Activated T-helper 1 cell treated with Interleukin-2 at 50 U/mL for 16 hours (primary cell): ENCODE results near the gene SLC6A6.

Experiments
- DNase-seq: peaks from one replicate; pipeline ENCODE4 v3.0.0-alpha.2; 2020; ENCODE audit warnings: low read depth

SLC6A6 gene

GRCh38 chr3:14470461-14470860 is 68.1 kb downstream of the SLC6A6 start:
- no peak for DNase-seq

- DNase-seq, result no peak
These were observed 68.6 kb downstream of the SLC6A6 start for GRCh38 chr3:14471016-14471415.

GRCh38 chr3:14471690-14472089 is 69.3 kb downstream of the SLC6A6 start:
- DNase-seq, result no peak

GRCh38 chr3:14472471-14473351 is 70.3 kb downstream of the SLC6A6 start:
- DNase-seq, result no peak

- no peak for DNase-seq
These were observed 71.0 kb downstream of the SLC6A6 start for GRCh38 chr3:14473411-14473891.

- DNase-seq, result no peak
These were observed 72.1 kb downstream of the SLC6A6 start for GRCh38 chr3:14474363-14475081.

- no peak for DNase-seq
These were observed 73.2 kb downstream of the SLC6A6 start for GRCh38 chr3:14475621-14476020.

GRCh38 chr3:14476583-14477265 is 74.3 kb downstream of the SLC6A6 start:
- no peak for DNase-seq

- DNase-seq, result no peak
These were observed 75.0 kb downstream of the SLC6A6 start for GRCh38 chr3:14477311-14477935.

GRCh38 chr3:14478956-14479550 is 76.6 kb downstream of the SLC6A6 start:
- DNase-seq, result no peak

GRCh38 chr3:14479591-14479990 is 77.2 kb downstream of the SLC6A6 start:
- no peak for DNase-seq

GRCh38 chr3:14480207-14481017 is 78.0 kb downstream of the SLC6A6 start:
- no peak for DNase-seq

GRCh38 chr3:14481018-14481645 is 78.7 kb downstream of the SLC6A6 start:
- DNase-seq, result no peak

GRCh38 chr3:14481646-14482036 is 79.2 kb downstream of the SLC6A6 start:
- no peak for DNase-seq

GRCh38 chr3:14482271-14482721 is 79.9 kb downstream of the SLC6A6 start:
- no peak for DNase-seq

GRCh38 chr3:14483286-14483685 is 80.9 kb downstream of the SLC6A6 start:
- DNase-seq, result no peak

GRCh38 chr3:14484741-14485140 is 82.3 kb downstream of the SLC6A6 start:
- no peak for DNase-seq

GRCh38 chr3:14485981-14486380 is 83.6 kb downstream of the SLC6A6 start:
- no peak for DNase-seq

GRCh38 chr3:14486460-14486859 is 84.1 kb downstream of the SLC6A6 start:
- no peak for DNase-seq

GRCh38 chr3:14487086-14487485 is 84.7 kb downstream of the SLC6A6 start:
- no peak for DNase-seq
